ENCODE results near the gene BEX4. TPM values are rescaled to one million over a fixed set of nuclear protein-coding genes. Genes with fewer than 3 reads are reported as not detected.
"Not testable (repeated sequence)": the region's sequence is repeated elsewhere in the genome, so short reads cannot be mapped to it uniquely, and the experiment has no call there.

The BEX4 gene
- total RNA-seq, 1 donor from 2014 or later = 106 TPM

GRCh38 chrX:103187953-103188475 lies 26.9 kb upstream of the BEX4 start:
- Mint-ChIP-seq H3K4me3 (no peak overlapping the region), H3K4me1 (no peaks in the 10 kb centered on the region), H3K9me3 (no peaks in the 10 kb centered on the region), H3K36me3 (no peaks in the 10 kb centered on the region), H3K27ac (no peak overlapping the region), H3K27me3 (ENCODE audit: insufficient read depth, low read depth) (no peaks in the 10 kb centered on the region)
- DNase-seq (ENCODE audit: low spot score) = no peak
- Histone ChIP-seq H3K36me3 (no peaks in the 10 kb centered on the region), H3F3A (ENCODE audit: low read depth) (no peaks in the 10 kb centered on the region), H2AFZ (replicated peaks) (no peak overlapping the region), H3K4me1 (no peaks in the 10 kb centered on the region), H4K20me1 (ENCODE audit: low read depth) (no peaks in the 10 kb centered on the region), H3K4me3 (no peak overlapping the region), H3K79me2 (ENCODE audit: low read depth) (no peaks in the 10 kb centered on the region), H3K9me3 (ENCODE audit: low read depth) (no peaks in the 10 kb centered on the region), H3K27me3 (peaks cover 13% of the 10 kb centered on the region), H3K27ac (no peak overlapping the region), H3K9ac (no peak overlapping the region), H3K4me2 (no peak overlapping the region)
- TF ChIP-seq EZH2phosphoT487 (IDR thresholded peaks at IDR 0.05) (no peak), CTCF (IDR thresholded peaks at IDR 0.05) (no peak), EZH2 (IDR thresholded peaks at IDR 0.05) (no peak)

- no peak overlapping the region for H3K4me2 ChIP-seq
- H3K9me3 Mint-ChIP-seq = no peaks in the 10 kb centered on the region
- no peaks in the 10 kb centered on the region for H3K36me3 Mint-ChIP-seq
- H3K9ac ChIP-seq = no peak overlapping the region
- no peak for DNase-seq (ENCODE audit: low spot score)
- H3K4me1 Mint-ChIP-seq = no peaks in the 10 kb centered on the region
- H3K27ac ChIP-seq = no peak overlapping the region
- H3K4me3 Mint-ChIP-seq = no peak overlapping the region
- no peaks in the 10 kb centered on the region for H3K79me2 ChIP-seq (ENCODE audit: low read depth)
- no peaks in the 10 kb centered on the region for H3K4me1 ChIP-seq
- no peaks in the 10 kb centered on the region for H4K20me1 ChIP-seq (ENCODE audit: low read depth)
- H3K4me3 ChIP-seq = no peak overlapping the region
- no peaks in the 10 kb centered on the region for H3K36me3 ChIP-seq
- H3K27me3 ChIP-seq = no peaks in the 10 kb centered on the region
- H3F3A ChIP-seq (ENCODE audit: low read depth) = no peaks in the 10 kb centered on the region
- TF ChIP-seq EZH2 (IDR thresholded peaks at IDR 0.05) = no peak
- no peak for TF ChIP-seq EZH2phosphoT487 (IDR thresholded peaks at IDR 0.05)
- TF ChIP-seq CTCF (IDR thresholded peaks at IDR 0.05) = no peak
- H3K27ac Mint-ChIP-seq = no peak overlapping the region
- no peak overlapping the region for H2AFZ ChIP-seq (replicated peaks)
- peaks cover 4% of the 10 kb centered on the region for H3K27me3 Mint-ChIP-seq (ENCODE audit: insufficient read depth, low read depth)
- peaks cover 6% of the 10 kb centered on the region for H3K9me3 ChIP-seq (ENCODE audit: low read depth)
Measured at GRCh38 chrX:103197721-103198306, 17.1 kb upstream of the BEX4 start.

GRCh38 chrX:103198668-103199067 lies 16.2 kb upstream of the BEX4 start:
- H3F3A ChIP-seq (ENCODE audit: low read depth); H3K27ac ChIP-seq; H3K27ac Mint-ChIP-seq; H2AFZ ChIP-seq (replicated peaks); H3K36me3 Mint-ChIP-seq; H4K20me1 ChIP-seq (ENCODE audit: low read depth); H3K9me3 ChIP-seq (ENCODE audit: low read depth); H3K36me3 ChIP-seq; H3K4me1 ChIP-seq; H3K27me3 Mint-ChIP-seq (ENCODE audit: insufficient read depth, low read depth); H3K9ac ChIP-seq; H3K27me3 ChIP-seq; H3K4me2 ChIP-seq; H3K79me2 ChIP-seq (ENCODE audit: low read depth); H3K4me3 ChIP-seq; H3K4me3 Mint-ChIP-seq; H3K4me1 Mint-ChIP-seq; DNase-seq (ENCODE audit: low spot score); H3K9me3 Mint-ChIP-seq: not testable (repeated sequence)

- H3K9ac ChIP-seq = no peak overlapping the region
- no peak overlapping the region for H3K4me3 ChIP-seq
- Mint-ChIP-seq H3K27ac (no peak overlapping the region), H3K4me3 (no peak overlapping the region), H3K4me1 (no peaks in the 10 kb centered on the region), H3K27me3 (ENCODE audit: insufficient read depth, low read depth) (peaks cover 4% of the 10 kb centered on the region), H3K9me3 (no peaks in the 10 kb centered on the region), H3K36me3 (no peaks in the 10 kb centered on the region)
- H3K79me2 ChIP-seq (ENCODE audit: low read depth) = no peaks in the 10 kb centered on the region
- no peak overlapping the region for H3K4me2 ChIP-seq
- no peak for DNase-seq (ENCODE audit: low spot score)
- peaks cover 6% of the 10 kb centered on the region for H3K9me3 ChIP-seq (ENCODE audit: low read depth)
- TF ChIP-seq EZH2phosphoT487 (IDR thresholded peaks at IDR 0.05) (no peak), EZH2 (IDR thresholded peaks at IDR 0.05) (no peak), CTCF (IDR thresholded peaks at IDR 0.05) (no peak)
- H3F3A ChIP-seq (ENCODE audit: low read depth) = no peaks in the 10 kb centered on the region
- H3K36me3 ChIP-seq = no peaks in the 10 kb centered on the region
- H4K20me1 ChIP-seq (ENCODE audit: low read depth) = no peaks in the 10 kb centered on the region
- no peaks in the 10 kb centered on the region for H3K27me3 ChIP-seq
- no peak overlapping the region for H3K27ac ChIP-seq
- H2AFZ ChIP-seq (replicated peaks) = no peak overlapping the region
- no peaks in the 10 kb centered on the region for H3K4me1 ChIP-seq
Measured at GRCh38 chrX:103201041-103201440, 13.9 kb upstream of the BEX4 start.

Data from neural progenitor cell (in vitro differentiated cells).